Astrocyte (in vitro differentiated cells and primary cell): Measurements from ENCODE around the gene PAX5.

ENCODE experiments used
- EZH2 ChIP-seq: IDR thresholded peaks from 2 replicates; pipeline ENCODE4 v1.6.1; 2012; ENCODE audit warnings: mild to moderate bottlenecking, low read length, inconsistent platforms; ENCODE audit not compliant: insufficient read depth
- TF ChIP-seq, protein P1 (sequence below): IDR thresholded peaks from 2 replicates; pipeline ENCODE4 v1.5.1; 2011; ENCODE audit warnings: low read depth, mild to moderate bottlenecking, inconsistent platforms, low read length, moderate library complexity; ENCODE audit not compliant: insufficient read depth

DNA sequence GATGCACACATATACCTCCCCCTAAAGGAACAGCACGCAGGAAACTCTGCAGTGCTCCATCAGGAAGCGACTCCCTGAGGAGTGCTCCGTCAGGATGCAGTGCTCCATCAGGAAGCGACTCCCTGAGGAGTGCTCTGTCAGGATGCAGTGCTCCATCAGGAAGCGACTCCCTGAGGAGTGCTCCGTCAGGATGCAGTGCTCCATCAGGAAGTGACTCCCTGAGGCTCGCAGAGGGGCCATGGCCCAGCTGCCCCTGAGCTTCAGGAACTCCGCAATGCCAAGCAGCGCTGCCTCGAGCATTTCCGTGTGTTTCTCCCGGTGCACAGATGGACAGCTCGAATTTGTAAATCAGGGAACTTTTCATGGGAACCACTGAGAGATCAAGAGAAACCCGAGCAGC lies 88.1 kb downstream of the PAX5 start:
- TF ChIP-seq EZH2: no peak
- TF ChIP-seq, protein P1, sequence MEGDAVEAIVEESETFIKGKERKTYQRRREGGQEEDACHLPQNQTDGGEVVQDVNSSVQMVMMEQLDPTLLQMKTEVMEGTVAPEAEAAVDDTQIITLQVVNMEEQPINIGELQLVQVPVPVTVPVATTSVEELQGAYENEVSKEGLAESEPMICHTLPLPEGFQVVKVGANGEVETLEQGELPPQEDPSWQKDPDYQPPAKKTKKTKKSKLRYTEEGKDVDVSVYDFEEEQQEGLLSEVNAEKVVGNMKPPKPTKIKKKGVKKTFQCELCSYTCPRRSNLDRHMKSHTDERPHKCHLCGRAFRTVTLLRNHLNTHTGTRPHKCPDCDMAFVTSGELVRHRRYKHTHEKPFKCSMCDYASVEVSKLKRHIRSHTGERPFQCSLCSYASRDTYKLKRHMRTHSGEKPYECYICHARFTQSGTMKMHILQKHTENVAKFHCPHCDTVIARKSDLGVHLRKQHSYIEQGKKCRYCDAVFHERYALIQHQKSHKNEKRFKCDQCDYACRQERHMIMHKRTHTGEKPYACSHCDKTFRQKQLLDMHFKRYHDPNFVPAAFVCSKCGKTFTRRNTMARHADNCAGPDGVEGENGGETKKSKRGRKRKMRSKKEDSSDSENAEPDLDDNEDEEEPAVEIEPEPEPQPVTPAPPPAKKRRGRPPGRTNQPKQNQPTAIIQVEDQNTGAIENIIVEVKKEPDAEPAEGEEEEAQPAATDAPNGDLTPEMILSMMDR: no peak
